KOPT-K1 (cell line): ENCODE measurements around the gene LRP1.

ENCODE experiments used
- H3K27ac ChIP-seq: fragments of 200-600 bp; sonication (generic); 2 replicates; pipeline ENCODE4 v1.5.1; 2016; ENCODE audit warnings: antibody characterized with exemption, mild to moderate bottlenecking, low read depth, low read length; ENCODE audit not compliant: poor library complexity, severe bottlenecking
- H3K36me3 ChIP-seq: fragments of 200-600 bp; sonication (generic); 2 replicates; pipeline ENCODE4 v1.5.1; 2017; ENCODE audit warnings: antibody characterized with exemption, mild to moderate bottlenecking, low read length, moderate library complexity; ENCODE audit not compliant: insufficient read depth
- H3K9me3 ChIP-seq: fragments of 200-600 bp; sonication (generic); 2 replicates; pipeline ENCODE4 v1.5.1; 2017; ENCODE audit warnings: antibody characterized with exemption, low read length, mild to moderate bottlenecking; ENCODE audit not compliant: insufficient read depth, poor library complexity, severe bottlenecking

LRP1 gene

GRCh38 chr12:57234571-57235016 lies 106.3 kb downstream of the LRP1 start:
- H3K36me3 ChIP-seq, result peaks cover 41% of the 10 kb centered on the region
- no peaks in the 10 kb centered on the region for H3K9me3 ChIP-seq
- no peak overlapping the region for H3K27ac ChIP-seq

GRCh38 chr12:57235017-57235727 lies 106.9 kb downstream of the LRP1 start:
- Histone ChIP-seq H3K9me3 (no peaks in the 10 kb centered on the region), H3K27ac (no peak overlapping the region), H3K36me3 (peaks cover 41% of the 10 kb centered on the region)

GRCh38 chr12:57235728-57236131 lies 107.4 kb downstream of the LRP1 start:
- Histone ChIP-seq H3K36me3 (peaks cover 41% of the 10 kb centered on the region), H3K9me3 (no peaks in the 10 kb centered on the region), H3K27ac (no peak overlapping the region)

GRCh38 chr12:57236201-57236924 lies 108.1 kb downstream of the LRP1 start:
- H3K36me3 ChIP-seq, result peaks cover 36% of the 10 kb centered on the region
- H3K9me3 ChIP-seq, result no peaks in the 10 kb centered on the region
- H3K27ac ChIP-seq, result no peak overlapping the region

- H3K27ac ChIP-seq, result no peak overlapping the region
Observed at GRCh38 chr12:57236925-57237595, 108.8 kb downstream of the LRP1 start.

GRCh38 chr12:57237596-57237931 lies 109.3 kb downstream of the LRP1 start:
- H3K36me3 ChIP-seq, result peaks cover 24% of the 10 kb centered on the region
- H3K9me3 ChIP-seq, result no peaks in the 10 kb centered on the region
- no peak overlapping the region for H3K27ac ChIP-seq

More at GRCh38 chr12:57236925-57237595, 108.8 kb downstream of the LRP1 start:
- H3K36me3 ChIP-seq, result peaks cover 29% of the 10 kb centered on the region
- no peaks in the 10 kb centered on the region for H3K9me3 ChIP-seq

GRCh38 chr12:57237932-57238853 lies 109.9 kb downstream of the LRP1 start:
- H3K27ac ChIP-seq, result no peak overlapping the region
- H3K36me3 ChIP-seq, result peaks cover 18% of the 10 kb centered on the region
- H3K9me3 ChIP-seq, result no peaks in the 10 kb centered on the region

GRCh38 chr12:57238854-57239554 lies 110.7 kb downstream of the LRP1 start:
- Histone ChIP-seq H3K36me3 (peaks cover 10% of the 10 kb centered on the region), H3K9me3 (no peaks in the 10 kb centered on the region), H3K27ac (no peak overlapping the region)

GRCh38 chr12:57239587-57240065 lies 111.3 kb downstream of the LRP1 start:
- Histone ChIP-seq H3K27ac (no peak overlapping the region), H3K9me3 (no peaks in the 10 kb centered on the region), H3K36me3 (peaks cover 4% of the 10 kb centered on the region; the same call in 1 of the 2 replicates)

- H3K27ac ChIP-seq, result no peak overlapping the region
- no peaks in the 10 kb centered on the region for H3K36me3 ChIP-seq
- no peaks in the 10 kb centered on the region for H3K9me3 ChIP-seq
Observed at GRCh38 chr12:57240066-57240921, 112.0 kb downstream of the LRP1 start.

GRCh38 chr12:57240926-57241401 lies 112.7 kb downstream of the LRP1 start:
- Histone ChIP-seq H3K36me3 (no peaks in the 10 kb centered on the region), H3K9me3 (no peaks in the 10 kb centered on the region), H3K27ac (no peak overlapping the region)

GRCh38 chr12:57241402-57242310 lies 113.4 kb downstream of the LRP1 start:
- Histone ChIP-seq H3K9me3 (no peaks in the 10 kb centered on the region), H3K27ac (no peak overlapping the region), H3K36me3 (no peaks in the 10 kb centered on the region)
